Measurements from ENCODE around the gene TCERG1L. TPM values are rescaled to one million over a fixed set of nuclear protein-coding genes. Genes with fewer than 3 reads are reported as not detected.

TCERG1L gene
- total and polyA plus RNA-seq, 8 donors, result 0.18 TPM; not detected in 7

DNA sequence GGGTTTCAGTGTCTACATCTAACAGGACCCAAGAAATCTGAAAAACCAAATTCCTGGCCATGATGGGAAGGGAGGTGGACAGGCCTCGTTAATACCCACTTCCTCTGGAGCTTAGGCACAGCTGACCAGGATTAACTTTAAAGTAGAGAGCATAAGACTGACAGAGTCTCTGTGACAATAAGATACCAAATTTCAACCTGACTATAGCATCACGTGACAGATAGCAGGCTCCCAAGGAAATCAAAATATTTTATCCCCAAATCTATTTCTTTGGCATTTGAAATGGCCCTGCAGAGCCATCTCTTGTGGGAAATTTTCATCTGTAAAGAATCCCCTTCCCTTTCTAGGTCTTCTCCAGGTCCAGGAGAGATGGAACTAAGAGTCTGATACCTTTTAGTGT is 258.3 kb downstream of the TCERG1L start:
- intact Hi-C loops (cut with DNase I; ENCODE audit: low total_unique reads), result no loop called here
- Histone ChIP-seq H3K4me3 (no peak overlapping the region), H3K27ac (no peak overlapping the region), H3K4me1 (no peaks in the 10 kb centered on the region), H3K9me3 (peaks cover 0 to 8% (median 3%) of the 10 kb centered on the region in 4 donors), H3K27me3 (peaks cover 0 to 29% (median 3%) of the 10 kb centered on the region in 3 donors), H3K36me3 (no peaks in the 10 kb centered on the region)
- TF ChIP-seq EP300 (IDR thresholded peaks at IDR 0.05) (no peak), POLR2AphosphoS5 (IDR thresholded peaks at IDR 0.05) (no peak), POLR2A (IDR thresholded peaks at IDR 0.05) (no peak)
- TF ChIP-seq, protein P1, sequence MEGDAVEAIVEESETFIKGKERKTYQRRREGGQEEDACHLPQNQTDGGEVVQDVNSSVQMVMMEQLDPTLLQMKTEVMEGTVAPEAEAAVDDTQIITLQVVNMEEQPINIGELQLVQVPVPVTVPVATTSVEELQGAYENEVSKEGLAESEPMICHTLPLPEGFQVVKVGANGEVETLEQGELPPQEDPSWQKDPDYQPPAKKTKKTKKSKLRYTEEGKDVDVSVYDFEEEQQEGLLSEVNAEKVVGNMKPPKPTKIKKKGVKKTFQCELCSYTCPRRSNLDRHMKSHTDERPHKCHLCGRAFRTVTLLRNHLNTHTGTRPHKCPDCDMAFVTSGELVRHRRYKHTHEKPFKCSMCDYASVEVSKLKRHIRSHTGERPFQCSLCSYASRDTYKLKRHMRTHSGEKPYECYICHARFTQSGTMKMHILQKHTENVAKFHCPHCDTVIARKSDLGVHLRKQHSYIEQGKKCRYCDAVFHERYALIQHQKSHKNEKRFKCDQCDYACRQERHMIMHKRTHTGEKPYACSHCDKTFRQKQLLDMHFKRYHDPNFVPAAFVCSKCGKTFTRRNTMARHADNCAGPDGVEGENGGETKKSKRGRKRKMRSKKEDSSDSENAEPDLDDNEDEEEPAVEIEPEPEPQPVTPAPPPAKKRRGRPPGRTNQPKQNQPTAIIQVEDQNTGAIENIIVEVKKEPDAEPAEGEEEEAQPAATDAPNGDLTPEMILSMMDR (IDR thresholded peaks at IDR 0.05), result no peak
- 49 to 77% (median 58%) methylated on average over 2 of the region's 2 CpGs for WGBS, 5 donors
- DNase-seq, result no peak

DNA sequence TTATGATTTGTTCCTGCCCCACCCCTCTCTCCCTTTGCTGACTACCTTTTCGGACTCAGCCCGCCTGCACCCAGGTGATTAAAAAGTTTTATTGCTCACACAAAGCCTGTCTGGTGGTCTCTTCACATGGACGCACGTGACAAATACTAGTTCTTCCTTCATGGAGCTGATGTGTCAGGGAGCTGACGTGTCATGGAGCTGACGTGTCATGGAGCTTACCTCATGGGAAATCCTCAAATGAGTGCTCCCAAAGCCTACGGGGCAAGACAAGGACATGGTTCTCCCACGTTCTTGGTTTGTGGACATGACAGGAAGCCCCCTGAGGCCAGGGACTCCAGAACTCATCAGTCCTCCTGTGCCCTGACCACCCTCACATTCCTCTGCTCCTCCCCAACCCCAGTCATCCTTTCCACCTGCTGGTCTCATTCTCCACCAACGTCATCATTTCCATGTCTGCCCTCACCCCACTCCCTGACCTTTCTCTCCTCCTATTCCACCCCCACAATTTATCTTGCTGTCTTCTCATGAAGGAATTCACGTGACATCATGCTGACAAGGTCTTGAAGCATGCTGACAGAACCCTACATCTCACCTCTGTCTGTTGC is 261.3 kb downstream of the TCERG1L start:
- intact Hi-C loops (cut with DNase I; ENCODE audit: low total_unique reads), result no loop called here
- H3K4me1 ChIP-seq, result no peaks in the 10 kb centered on the region
- TF ChIP-seq, protein P1 (IDR thresholded peaks at IDR 0.05), result no peak
- TF ChIP-seq POLR2A (IDR thresholded peaks at IDR 0.05) (no peak), EP300 (IDR thresholded peaks at IDR 0.05) (no peak), POLR2AphosphoS5 (IDR thresholded peaks at IDR 0.05) (no peak)
- H3K36me3 ChIP-seq, result no peaks in the 10 kb centered on the region
- WGBS, 5 donors, result 73 to 85% (median 77%) methylated on average over 10 of the region's 10 CpGs
- H3K27ac ChIP-seq, result no peak overlapping the region
- DNase-seq, result no peak
- no peak overlapping the region for H3K4me3 ChIP-seq
- peaks cover 0 to 7% (median 2%) of the 10 kb centered on the region in 4 donors for H3K9me3 ChIP-seq
- peaks cover 0 to 29% (median 0%) of the 10 kb centered on the region in 3 donors for H3K27me3 ChIP-seq

DNA sequence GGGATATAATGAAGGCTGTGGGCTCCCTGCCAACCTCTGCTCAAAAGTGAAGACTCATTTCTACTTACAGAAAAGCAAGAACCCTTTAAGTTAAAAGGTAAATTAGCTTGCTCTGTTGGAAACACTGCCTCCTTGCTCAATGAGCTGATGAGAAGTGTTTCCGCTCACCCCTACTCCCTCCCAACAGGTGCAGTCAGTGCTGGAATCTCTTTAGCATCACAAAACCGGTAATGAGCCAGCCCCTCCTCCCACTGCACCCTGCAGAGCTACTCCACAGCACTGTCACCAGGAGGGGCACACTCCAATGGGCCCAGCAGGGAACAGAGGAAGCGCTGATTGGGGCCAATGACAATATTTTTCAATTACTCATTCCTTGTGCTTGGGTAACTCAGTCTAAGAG is 262.5 kb downstream of the TCERG1L start:
- Histone ChIP-seq H3K4me1 (no peaks in the 10 kb centered on the region), H3K9me3 (peaks cover 0 to 7% (median 2%) of the 10 kb centered on the region in 4 donors), H3K4me3 (no peak overlapping the region), H3K36me3 (no peaks in the 10 kb centered on the region), H3K27ac (no peak overlapping the region), H3K27me3 (peaks cover 0 to 36% (median 0%) of the 10 kb centered on the region in 3 donors)
- no peak for DNase-seq
- 17 to 32% (median 21%) methylated on average over 3 of the region's 3 CpGs for WGBS, 5 donors
- intact Hi-C loops (cut with DNase I; ENCODE audit: low total_unique reads), result no loop called here
- no peak for TF ChIP-seq EP300 (IDR thresholded peaks at IDR 0.05)
- no peak for TF ChIP-seq POLR2AphosphoS5 (IDR thresholded peaks at IDR 0.05)
- no peak for TF ChIP-seq POLR2A (IDR thresholded peaks at IDR 0.05)
- TF ChIP-seq, protein P1 (IDR thresholded peaks at IDR 0.05), result no peak

DNA sequence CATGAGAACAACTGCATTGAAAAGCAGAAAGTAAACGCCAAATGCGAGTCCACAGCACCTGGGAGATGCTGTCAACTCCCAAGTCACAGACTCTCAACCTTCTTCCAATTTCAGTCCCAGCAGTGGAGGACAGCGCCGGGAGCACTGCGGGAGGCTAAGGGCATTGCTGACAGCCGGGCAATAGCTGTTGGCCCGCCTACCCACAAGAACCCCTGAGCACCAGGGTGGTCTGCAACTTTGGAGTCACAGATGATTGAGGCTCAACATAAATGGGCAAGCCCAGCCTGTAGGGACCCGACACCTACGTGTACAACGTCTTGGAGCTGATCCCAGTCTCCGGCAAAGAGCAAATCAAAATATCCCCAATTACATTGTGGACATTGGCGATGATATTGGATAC is 262.9 kb downstream of the TCERG1L start:
- Histone ChIP-seq H3K27ac (no peak overlapping the region), H3K36me3 (no peaks in the 10 kb centered on the region), H3K27me3 (peaks cover 0 to 39% (median 0%) of the 10 kb centered on the region in 3 donors), H3K4me3 (no peak overlapping the region), H3K9me3 (peaks cover 0 to 7% (median 2%) of the 10 kb centered on the region in 4 donors), H3K4me1 (no peaks in the 10 kb centered on the region)
- WGBS, 5 donors, result 25 to 44% (median 28%) methylated on average over 12 of the region's 12 CpGs
- no peak for DNase-seq
- intact Hi-C loops (cut with DNase I; ENCODE audit: low total_unique reads), result no loop called here
- no peak for TF ChIP-seq POLR2A (IDR thresholded peaks at IDR 0.05)
- TF ChIP-seq, protein P1 (IDR thresholded peaks at IDR 0.05), result no peak
- TF ChIP-seq EP300 (IDR thresholded peaks at IDR 0.05), result no peak
- no peak for TF ChIP-seq POLR2AphosphoS5 (IDR thresholded peaks at IDR 0.05)

Measured in stomach (tissue), 9 donors.